Measurements from ENCODE around the gene SWT1. TPM values are rescaled to one million over a fixed set of nuclear protein-coding genes. Genes with fewer than 3 reads are reported as not detected.

SWT1 gene
- total and polyA plus RNA-seq, 2 of the 13 experiments (the other 11 are each of a cell fraction or from before 2014, with no cell fraction given) = 1.7 to 2.5 TPM

GRCh38 chr1:185129708-185130107, 27.3 kb upstream of the SWT1 start:
- intact Hi-C loops (cut with micrococcal nuclease; ENCODE audit: unreplicated experiment) = no loop called here
- H4K20me1 ChIP-seq (ENCODE audit: insufficient read depth, low read length) = no peaks in the 10 kb centered on the region
- in situ Hi-C loops (cut with HindIII; ENCODE audit: extremely low pct_ligation_motif_present, low pct_unique_long_range_greater_than_20kb) = no loop called here
- TF ChIP-seq ZNF576 (CRISPR knock-in tag; IDR thresholded peaks at IDR 0.05) = no peak
- no peak for TF ChIP-seq ZNF263 (CRISPR knock-in tag; IDR thresholded peaks at IDR 0.05)
- no peak for TF ChIP-seq NCOA1 (CRISPR knock-in tag; IDR thresholded peaks at IDR 0.05)
- no peak for TF ChIP-seq MATR3 (CRISPR knock-in tag; IDR thresholded peaks at IDR 0.05)
- no peak for TF ChIP-seq ZFP82 (CRISPR knock-in tag; IDR thresholded peaks at IDR 0.05; ENCODE audit: borderline replicate concordance)
- no peak for TF ChIP-seq ZBTB7A (CRISPR knock-in tag; IDR thresholded peaks at IDR 0.05)
- TF ChIP-seq HNRNPUL1 (IDR thresholded peaks at IDR 0.05; ENCODE audit: low read depth, low read length) = no peak
- TF ChIP-seq NFRKB (IDR thresholded peaks at IDR 0.05) = no peak
- TF ChIP-seq HOXA9 (CRISPR knock-in tag; IDR thresholded peaks at IDR 0.05; ENCODE audit: borderline replicate concordance) = no peak
- no peak for TF ChIP-seq ZSCAN5A (CRISPR knock-in tag; IDR thresholded peaks at IDR 0.05; ENCODE audit: borderline replicate concordance)
- no peak for TF ChIP-seq MZF1 (CRISPR knock-in tag; IDR thresholded peaks at IDR 0.05; ENCODE audit: borderline replicate concordance)
- DNase-seq (ENCODE audit: low spot score) (no peak), FAIRE-seq (no peak), ATAC-seq (no peak)
- H2AFZ ChIP-seq (ENCODE audit: low read length) = no peak overlapping the region
- no peaks in the 10 kb centered on the region for H3K4me1 ChIP-seq (ENCODE audit: insufficient read depth, low read length)
- no TSS peak for BruUV-seq (replicated peaks)
- H3K27ac ChIP-seq (ENCODE audit: extremely low read length, insufficient read depth, low read length) = no peak overlapping the region
- no peak overlapping the region for H3K9ac ChIP-seq (ENCODE audit: insufficient read depth, low read depth, low read length)
- H3K9me3 ChIP-seq (ENCODE audit: low read length) = no peaks in the 10 kb centered on the region
- POLR2A ChIA-PET = no interaction called here
- H3K36me3 ChIP-seq (replicated peaks in 1 of 2; ENCODE audit: control insufficient read depth in 1 of 2, insufficient read depth in 2 of 2, low read length in 2 of 2) = peaks cover 0 to 12% of the 10 kb centered on the region in 2 experiments; a peak in 3 of 5 replicates
- no peaks in the 10 kb centered on the region for H3K27me3 ChIP-seq (ENCODE audit: control insufficient read depth in 1 of 2, insufficient read depth in 2 of 2, low read length in 2 of 2)
- CTCF ChIA-PET (ENCODE audit: low intra/inter-chr PET ratio, low total read pairs) = no interaction called here
- H3K79me2 ChIP-seq (ENCODE audit: insufficient read depth, low read length) = no peaks in the 10 kb centered on the region
- H3K4me3 ChIP-seq (replicated peaks in 1 of 3; ENCODE audit: insufficient read depth in 1 of 3, low read depth in 2 of 3, low read length in 3 of 3) = no peak overlapping the region
- WGBS (ENCODE audit: low lambda C conversion rate) = 94% methylated on average over 2 of the region's 2 CpGs
- H3K4me2 ChIP-seq (ENCODE audit: low read depth, low read length) = no peak overlapping the region

All from HepG2 (cell line).